ENCODE measurements around the gene MRC2. TPM values are rescaled to one million over a fixed set of nuclear protein-coding genes. Genes with fewer than 3 reads are reported as not detected.

MRC2 gene
- total RNA-seq, 1 experiment from 2014 or later = 10.7 TPM

GRCh38 chr17:62735044-62735651 lies 107.7 kb downstream of the MRC2 start:
- no peak for TF ChIP-seq POLR2AphosphoS5 (IDR thresholded peaks at IDR 0.05; ENCODE audit: low read depth, low read length)
- TF ChIP-seq SP1 (IDR thresholded peaks at IDR 0.05; ENCODE audit: low read depth) = no peak
- TF ChIP-seq CEBPB (IDR thresholded peaks at IDR 0.05; ENCODE audit: low read depth) = no peak
- TF ChIP-seq JUND (IDR thresholded peaks at IDR 0.05) = no peak
- TF ChIP-seq POLR2A (IDR thresholded peaks at IDR 0.05; ENCODE audit: borderline replicate concordance, extremely low read depth, insufficient read depth, insufficient read length) = no peak
- no peak for TF ChIP-seq EZH2phosphoT487 (IDR thresholded peaks at IDR 0.05; ENCODE audit: borderline replicate concordance)
- no peak for TF ChIP-seq ATF3 (IDR thresholded peaks at IDR 0.05)
- no peak for TF ChIP-seq SIN3A (IDR thresholded peaks at IDR 0.05; ENCODE audit: low read depth)
- TF ChIP-seq ELF1 (IDR thresholded peaks at IDR 0.05; ENCODE audit: borderline replicate concordance, low read depth) = no peak
- no peak for TF ChIP-seq CBX3 (IDR thresholded peaks at IDR 0.05; ENCODE audit: low read depth)
- TF ChIP-seq EZH2 (IDR thresholded peaks at IDR 0.05) = no peak
- no peak for TF ChIP-seq ZNF274 (IDR thresholded peaks at IDR 0.05; ENCODE audit: low read depth, low read length)
- no TSS peak for BruUV-seq (replicated peaks)
- Histone ChIP-seq H3K9ac (ENCODE audit: low read length) (no peak overlapping the region), H2AFZ (ENCODE audit: low read depth, low read length, poor library complexity, severe bottlenecking) (no peak overlapping the region), H3K4me1 (ENCODE audit: control insufficient read depth in 1 of 2, insufficient read depth in 2 of 2, low read length in 2 of 2) (no peaks in the 10 kb centered on the region), H3K4me3 (replicated peaks in 1 of 2; ENCODE audit: low read depth in 1 of 2, low read length in 2 of 2) (no peak overlapping the region), H3K27ac (ENCODE audit: low read depth, low read length) (no peak overlapping the region), H3K36me3 (ENCODE audit: control insufficient read depth in 1 of 2, insufficient read depth in 2 of 2, low read length in 2 of 2) (no peaks in the 10 kb centered on the region), H3K27me3 (ENCODE audit: insufficient read depth, low read length) (no peaks in the 10 kb centered on the region), H3K9me3 (ENCODE audit: control insufficient read depth in 1 of 2, insufficient read depth in 1 of 2, low read depth in 1 of 2, low read length in 2 of 2) (no peaks in the 10 kb centered on the region), H3K79me2 (ENCODE audit: insufficient read depth, low read length) (no peaks in the 10 kb centered on the region), H4K20me1 (ENCODE audit: insufficient read depth) (no peaks in the 10 kb centered on the region), H3K4me2 (ENCODE audit: low read length) (no peak overlapping the region), H3K9me2 (ENCODE audit: insufficient read depth) (no peaks in the 10 kb centered on the region)
- POLR2A ChIA-PET = interaction anchor here (0.8 kb wide), 1 partner anchor 15 kb away, joined by 3 read pairs; no protein-coding TSS in a partner anchor
- ATAC-seq (no peak), DNase-seq (ENCODE audit: low read depth, low spot score) (no peak)
- RAD21 ChIA-PET (ENCODE audit: low non-redundant PET in 1 of 2, low total read pairs in 2 of 2, uncharacterized antibody in 2 of 2, unreplicated experiment in 2 of 2) = no interaction called here
- intact Hi-C loops (cut with micrococcal nuclease) = no loop called here
- CTCF ChIA-PET = interaction anchor here (2.8 kb wide), 1 partner anchor 15 kb away, joined by 13 read pairs; no protein-coding TSS in a partner anchor

- intact Hi-C loops (cut with micrococcal nuclease) = no loop called here
- H3K9ac ChIP-seq (ENCODE audit: low read length) = no peak overlapping the region
- no TSS peak for BruUV-seq (replicated peaks)
- no peaks in the 10 kb centered on the region for H4K20me1 ChIP-seq (ENCODE audit: insufficient read depth)
- ChIA-PET RAD21 (ENCODE audit: low non-redundant PET in 1 of 2, low total read pairs in 2 of 2, uncharacterized antibody in 2 of 2, unreplicated experiment in 2 of 2) (no interaction called here), CTCF (no interaction called here), POLR2A (no interaction called here)
- H3K4me3 ChIP-seq (replicated peaks in 1 of 2; ENCODE audit: low read depth in 1 of 2, low read length in 2 of 2) = no peak overlapping the region
- H3K4me2 ChIP-seq (ENCODE audit: low read length) = no peak overlapping the region
- H3K27ac ChIP-seq (ENCODE audit: low read depth, low read length) = no peak overlapping the region
- ATAC-seq = no peak
- H3K79me2 ChIP-seq (ENCODE audit: insufficient read depth, low read length) = no peaks in the 10 kb centered on the region
- H3K27me3 ChIP-seq (ENCODE audit: insufficient read depth, low read length) = no peaks in the 10 kb centered on the region
- H3K4me1 ChIP-seq (ENCODE audit: control insufficient read depth in 1 of 2, insufficient read depth in 2 of 2, low read length in 2 of 2) = no peaks in the 10 kb centered on the region
- H3K9me3 ChIP-seq (ENCODE audit: control insufficient read depth in 1 of 2, insufficient read depth in 1 of 2, low read depth in 1 of 2, low read length in 2 of 2) = no peaks in the 10 kb centered on the region
- no peak for DNase-seq (ENCODE audit: low read depth, low spot score)
- no peaks in the 10 kb centered on the region for H3K9me2 ChIP-seq (ENCODE audit: insufficient read depth)
- H2AFZ ChIP-seq (ENCODE audit: low read depth, low read length, poor library complexity, severe bottlenecking) = no peak overlapping the region
- no peaks in the 10 kb centered on the region for H3K36me3 ChIP-seq (ENCODE audit: control insufficient read depth in 1 of 2, insufficient read depth in 2 of 2, low read length in 2 of 2)
- TF ChIP-seq SIN3A (IDR thresholded peaks at IDR 0.05; ENCODE audit: low read depth) = no peak
- no peak for TF ChIP-seq REST (IDR thresholded peaks at IDR 0.05; ENCODE audit: low read depth)
- TF ChIP-seq CBX3 (IDR thresholded peaks at IDR 0.05; ENCODE audit: low read depth) = no peak
- TF ChIP-seq POLR2A (IDR thresholded peaks at IDR 0.05; ENCODE audit: borderline replicate concordance, extremely low read depth, insufficient read depth, insufficient read length) = no peak
- no peak for TF ChIP-seq YY1 (IDR thresholded peaks at IDR 0.05; ENCODE audit: extremely low read depth, insufficient replicate concordance, low read depth, low read length)
- no peak for TF ChIP-seq JUND (IDR thresholded peaks at IDR 0.05)
- TF ChIP-seq EZH2phosphoT487 (IDR thresholded peaks at IDR 0.05; ENCODE audit: borderline replicate concordance) = no peak
- no peak for TF ChIP-seq MAX (IDR thresholded peaks at IDR 0.05)
- TF ChIP-seq POLR2AphosphoS5 (IDR thresholded peaks at IDR 0.05; ENCODE audit: low read depth, low read length) = no peak
- TF ChIP-seq TCF7L2 (IDR thresholded peaks at IDR 0.05; ENCODE audit: borderline replicate concordance, extremely low read depth, insufficient read depth, insufficient read length) = no peak
Measured at GRCh38 chr17:62737513-62737912, 110.0 kb downstream of the MRC2 start.
